Smooth muscle cell (in vitro differentiated cells): ENCODE results near the gene KLHL29. TPM values are rescaled to one million over a fixed set of nuclear protein-coding genes. Genes with fewer than 3 reads are reported as not detected.

ENCODE experiments used
- DNase-seq: peaks from one replicate; lab custom pipeline; 2025; ENCODE audit not compliant: unreplicated experiment; lab: John Stamatoyannopoulos, UW
- H2AFZ ChIP-seq: fragments of 200-600 bp; sonication (generic); 2 replicates; pipeline ENCODE4 v1.6.0; 2016; ENCODE audit warnings: antibody characterized with exemption, low read depth, mild to moderate bottlenecking
- H3F3A ChIP-seq: fragments of 200-600 bp; sonication (generic); 2 replicates; pipeline ENCODE4 v1.6.0; 2017; ENCODE audit warnings: antibody characterized with exemption, low read depth
- H3K27ac ChIP-seq: fragments of 200-600 bp; sonication (generic); 2 replicates; pipeline ENCODE4 v1.5.1; 2016; ENCODE audit warnings: low read depth, mild to moderate bottlenecking
- H3K27me3 ChIP-seq: fragments of 200-600 bp; sonication (generic); 2 replicates; pipeline ENCODE4 v1.6.1; 2016; ENCODE audit warnings: low read depth, mild to moderate bottlenecking
- H3K36me3 ChIP-seq: fragments of 200-600 bp; sonication (generic); 2 replicates; pipeline ENCODE4 v1.5.1; 2016; ENCODE audit warnings: low read depth
- H3K4me1 ChIP-seq: fragments of 200-600 bp; sonication (generic); 2 replicates; pipeline ENCODE4 v1.5.1; 2016; ENCODE audit warnings: low read depth
- H3K4me2 ChIP-seq: fragments of 200-600 bp; sonication (generic); 2 replicates; pipeline ENCODE4 v1.6.0; 2016; ENCODE audit warnings: mild to moderate bottlenecking
- H3K4me3 ChIP-seq: fragments of 200-600 bp; sonication (generic); 2 replicates; pipeline ENCODE4 v1.5.1; 2016; ENCODE audit warnings: mild to moderate bottlenecking
- H3K79me2 ChIP-seq: fragments of 200-600 bp; sonication (generic); 2 replicates; pipeline ENCODE4 v1.6.0; 2016; ENCODE audit warnings: low read depth, mild to moderate bottlenecking
- H3K9ac ChIP-seq: fragments of 200-600 bp; sonication (generic); 2 replicates; pipeline ENCODE4 v1.6.0; 2016; ENCODE audit warnings: low read depth
- H3K9me3 ChIP-seq: fragments of 200-600 bp; sonication (generic); replicated peaks from 2 replicates; pipeline ENCODE4 v1.5.1; 2016; ENCODE audit warnings: low read depth
- H4K20me1 ChIP-seq: fragments of 200-600 bp; sonication (generic); 2 replicates; pipeline ENCODE4 v1.6.0; 2016; ENCODE audit warnings: low read depth
- WGBS: methylation state at CpG from one replicate; pipeline ENCODE4 v1.1.7; 2016; ENCODE audit warnings: low lambda C conversion rate; 5-methylcytosine and 5-hydroxymethylcytosine counted together
- polyA plus RNA-seq: library from polyadenylated mRNA; unstranded; fragments of >200 nt; fragmentation: Nextera tagmentation; extraction: Ambion mirVana; gene quantifications from 2 replicates; pipeline ENCODE4 v1.2.1, GENCODE V29; 2016
- total RNA-seq: library from RNA; depleted of rRNA; stranded (reverse); fragments of >200 nt; gene quantifications from 2 replicates; pipeline ENCODE4 v1.2.3, GENCODE V29; 2014
- TF ChIP-seq, protein P1 (sequence below): fragments of 200-600 bp; sonication (generic); IDR thresholded peaks from 2 replicates; pipeline ENCODE4 v1.5.1; 2017; ENCODE audit warnings: borderline replicate concordance, mild to moderate bottlenecking, antibody characterized with exemption; ENCODE audit not compliant: insufficient read depth, poor library complexity, severe bottlenecking

The KLHL29 gene
- total and polyA plus RNA-seq, 2 experiments from 2014 or later: 3.1 to 6.6 TPM

DNA sequence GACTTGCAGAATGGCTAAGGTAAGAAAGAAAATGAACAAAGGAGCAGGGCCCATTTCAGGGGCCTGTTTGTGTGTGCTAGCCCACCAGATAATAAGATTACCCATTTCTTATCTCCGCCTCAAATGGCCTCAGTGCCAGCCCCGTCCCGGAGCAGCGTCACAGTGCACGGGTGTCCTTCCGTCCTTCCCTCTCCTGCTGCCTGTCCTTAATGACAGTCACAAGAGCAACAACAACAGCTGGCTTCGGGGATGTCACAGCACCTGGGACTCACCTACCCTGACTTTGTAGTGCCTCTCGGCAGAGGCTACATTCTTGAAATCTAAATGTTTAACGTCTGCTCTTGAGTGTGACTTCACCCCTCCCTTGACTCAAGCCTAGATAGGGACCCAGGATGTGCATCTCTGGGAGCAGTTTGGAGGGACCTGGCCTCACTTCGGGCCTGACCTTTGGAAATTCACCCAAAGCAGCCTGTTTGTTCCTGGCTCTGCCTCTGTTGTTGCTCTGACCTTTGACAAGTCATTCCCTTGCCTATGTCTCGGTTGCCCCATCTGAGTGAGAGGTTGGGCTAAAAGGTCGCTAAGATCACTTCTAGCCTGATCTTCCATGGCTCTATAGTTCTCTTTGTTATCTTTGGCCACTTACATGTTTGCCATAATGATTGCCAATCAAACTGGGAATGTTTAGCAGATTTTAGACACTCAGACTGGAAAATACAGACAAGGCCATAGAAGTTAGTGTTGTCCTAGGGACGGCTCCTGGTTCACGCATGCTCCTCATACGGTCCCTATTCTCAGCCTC is 122.5 kb downstream of the KLHL29 start:
- TF ChIP-seq, protein P1, sequence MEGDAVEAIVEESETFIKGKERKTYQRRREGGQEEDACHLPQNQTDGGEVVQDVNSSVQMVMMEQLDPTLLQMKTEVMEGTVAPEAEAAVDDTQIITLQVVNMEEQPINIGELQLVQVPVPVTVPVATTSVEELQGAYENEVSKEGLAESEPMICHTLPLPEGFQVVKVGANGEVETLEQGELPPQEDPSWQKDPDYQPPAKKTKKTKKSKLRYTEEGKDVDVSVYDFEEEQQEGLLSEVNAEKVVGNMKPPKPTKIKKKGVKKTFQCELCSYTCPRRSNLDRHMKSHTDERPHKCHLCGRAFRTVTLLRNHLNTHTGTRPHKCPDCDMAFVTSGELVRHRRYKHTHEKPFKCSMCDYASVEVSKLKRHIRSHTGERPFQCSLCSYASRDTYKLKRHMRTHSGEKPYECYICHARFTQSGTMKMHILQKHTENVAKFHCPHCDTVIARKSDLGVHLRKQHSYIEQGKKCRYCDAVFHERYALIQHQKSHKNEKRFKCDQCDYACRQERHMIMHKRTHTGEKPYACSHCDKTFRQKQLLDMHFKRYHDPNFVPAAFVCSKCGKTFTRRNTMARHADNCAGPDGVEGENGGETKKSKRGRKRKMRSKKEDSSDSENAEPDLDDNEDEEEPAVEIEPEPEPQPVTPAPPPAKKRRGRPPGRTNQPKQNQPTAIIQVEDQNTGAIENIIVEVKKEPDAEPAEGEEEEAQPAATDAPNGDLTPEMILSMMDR: no peak
- DNase-seq: no peak
- WGBS: 94% methylated on average over 15 of the region's 15 CpGs

DNA sequence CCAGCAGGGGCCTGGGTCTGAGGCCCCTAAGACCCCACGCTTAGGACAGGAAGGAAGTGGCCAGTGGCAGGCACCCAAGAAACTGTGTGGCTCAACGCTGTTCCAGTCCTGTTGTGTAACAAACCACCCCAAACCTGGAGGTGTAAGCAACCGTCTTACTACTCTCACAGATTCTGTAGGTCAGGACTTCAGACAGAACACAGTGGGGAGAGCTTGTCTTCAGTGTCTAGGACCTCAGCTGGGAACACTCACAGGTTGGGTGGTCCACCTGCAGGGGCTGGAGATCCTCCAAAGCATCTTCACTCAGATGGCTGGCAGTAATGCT is 123.0 kb downstream of the KLHL29 start:
- H3K4me2 ChIP-seq: no peak overlapping the region
- no peaks in the 10 kb centered on the region for H3K79me2 ChIP-seq
- H3F3A ChIP-seq: no peaks in the 10 kb centered on the region
- no peaks in the 10 kb centered on the region for H3K9me3 ChIP-seq
- H3K4me1 ChIP-seq: no peaks in the 10 kb centered on the region
- no peak for DNase-seq
- H4K20me1 ChIP-seq: peaks cover 8% of the 10 kb centered on the region
- H3K27me3 ChIP-seq: no peaks in the 10 kb centered on the region
- no peak overlapping the region for H2AFZ ChIP-seq
- TF ChIP-seq, protein P1: no peak
- no peak overlapping the region for H3K4me3 ChIP-seq
- no peaks in the 10 kb centered on the region for H3K36me3 ChIP-seq
- no peak overlapping the region for H3K9ac ChIP-seq
- WGBS: 93% methylated on average over 3 of the region's 3 CpGs
- H3K27ac ChIP-seq: no peak overlapping the region

More for the DNA sequence above, 122.5 kb downstream of the KLHL29 start:
- Histone ChIP-seq H3K79me2 (no peaks in the 10 kb centered on the region), H3K4me1 (peaks cover 4% of the 10 kb centered on the region), H3K36me3 (no peaks in the 10 kb centered on the region), H3K27ac (no peak overlapping the region), H4K20me1 (peaks cover 14% of the 10 kb centered on the region), H3F3A (no peaks in the 10 kb centered on the region), H2AFZ (no peak overlapping the region), H3K4me2 (no peak overlapping the region), H3K4me3 (no peak overlapping the region), H3K27me3 (no peaks in the 10 kb centered on the region), H3K9me3 (no peaks in the 10 kb centered on the region), H3K9ac (no peak overlapping the region)

DNA sequence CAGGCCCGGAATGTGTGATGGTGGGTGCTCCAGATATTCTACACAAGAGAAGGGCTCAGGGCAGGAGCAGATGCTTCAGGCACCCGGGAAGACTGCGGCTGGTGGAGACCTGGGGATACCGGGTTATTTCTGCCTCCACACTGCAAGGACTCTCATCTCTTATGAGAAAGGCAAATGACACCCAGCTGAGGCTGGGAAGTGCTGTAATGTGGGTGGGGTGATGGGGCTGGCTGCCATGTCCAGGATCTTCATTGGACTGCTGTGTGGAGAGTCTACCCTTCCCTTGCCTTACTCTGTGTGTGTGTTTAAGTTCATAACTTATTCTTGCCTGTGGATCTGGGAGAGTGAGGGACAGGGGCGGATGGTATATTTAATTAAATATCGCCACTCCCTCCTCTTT is 124.1 kb downstream of the KLHL29 start:
- Histone ChIP-seq H3K27ac (no peak overlapping the region), H3K4me2 (no peak overlapping the region), H3F3A (no peaks in the 10 kb centered on the region), H3K4me1 (no peaks in the 10 kb centered on the region), H3K4me3 (no peak overlapping the region), H3K36me3 (no peaks in the 10 kb centered on the region), H3K9ac (no peak overlapping the region), H3K79me2 (no peaks in the 10 kb centered on the region), H4K20me1 (peaks cover 8% of the 10 kb centered on the region), H3K27me3 (no peaks in the 10 kb centered on the region), H2AFZ (no peak overlapping the region), H3K9me3 (no peaks in the 10 kb centered on the region)
- no peak for DNase-seq
- WGBS: 98% methylated on average over 6 of the region's 6 CpGs
- TF ChIP-seq, protein P1: no peak
